Activated CD8-positive, alpha-beta memory T cell treated with anti-CD3 and anti-CD28 coated beads, Interleukin-2, amount 50 U/mL, for 48 hours (primary cell): ENCODE results near the gene PRICKLE2.

ENCODE experiments used
- DNase-seq: peaks from one replicate; pipeline ENCODE4 v3.0.0-alpha.2; 2020

Gene PRICKLE2

DNA sequence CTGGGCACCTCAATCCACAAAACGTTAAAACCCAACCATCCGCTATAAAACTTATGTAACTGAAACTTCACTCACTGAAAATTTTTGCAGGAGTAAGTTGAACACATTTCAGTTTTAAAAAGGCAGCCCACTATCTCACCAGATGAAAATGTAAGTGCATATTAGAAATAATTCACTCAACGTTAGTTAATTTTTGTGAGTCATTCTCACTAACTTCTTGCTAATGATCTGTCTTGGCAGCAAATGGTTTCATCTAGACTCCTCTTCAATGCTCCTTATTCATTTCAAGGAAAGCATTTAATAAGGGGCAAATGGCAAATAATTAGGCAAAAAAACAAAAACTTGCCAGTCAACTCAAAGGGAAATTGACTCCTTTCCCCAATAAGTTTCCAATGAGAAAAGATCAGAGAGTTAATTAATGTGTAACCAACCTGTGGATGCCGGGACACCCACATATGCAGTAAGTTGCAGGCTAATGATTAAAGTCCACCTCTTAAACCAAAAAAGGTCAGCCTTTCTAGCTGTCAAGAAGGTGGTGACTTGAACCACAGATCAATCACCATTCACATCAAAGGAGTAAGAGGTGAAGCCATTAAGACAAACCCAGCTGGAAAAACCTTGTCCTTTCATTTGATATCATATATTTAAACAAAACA is 22.9 kb upstream of the PRICKLE2 start:
- no peak for DNase-seq

GRCh38 chr3:64244011-64244942 is 19.0 kb upstream of the PRICKLE2 start:
- DNase-seq, result no peak

GRCh38 chr3:64242435-64242834 is 17.2 kb upstream of the PRICKLE2 start:
- no peak for DNase-seq

GRCh38 chr3:64240959-64241358 is 15.7 kb upstream of the PRICKLE2 start:
- DNase-seq, result no peak

GRCh38 chr3:64240396-64240795 is 15.1 kb upstream of the PRICKLE2 start:
- no peak for DNase-seq

DNA sequence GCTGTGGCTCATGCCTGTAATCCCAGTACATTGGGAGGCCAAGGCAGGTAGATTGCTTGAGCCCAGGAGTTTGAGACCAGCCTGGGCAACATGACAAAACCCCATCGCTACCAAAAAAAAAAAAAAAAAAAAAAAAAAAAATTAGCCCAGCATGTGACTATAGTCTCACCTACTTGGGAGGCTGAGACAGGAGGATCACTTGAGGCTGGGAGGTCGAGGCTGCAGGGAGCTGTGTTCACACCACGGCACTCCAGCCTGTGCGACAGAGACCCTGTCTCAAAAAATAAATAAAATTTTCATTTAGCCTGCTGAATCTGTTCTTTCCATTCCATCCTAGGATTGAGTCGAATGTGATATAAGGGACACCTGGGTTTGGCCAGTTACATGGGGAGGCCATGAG is 14.6 kb upstream of the PRICKLE2 start:
- no peak for DNase-seq

DNA sequence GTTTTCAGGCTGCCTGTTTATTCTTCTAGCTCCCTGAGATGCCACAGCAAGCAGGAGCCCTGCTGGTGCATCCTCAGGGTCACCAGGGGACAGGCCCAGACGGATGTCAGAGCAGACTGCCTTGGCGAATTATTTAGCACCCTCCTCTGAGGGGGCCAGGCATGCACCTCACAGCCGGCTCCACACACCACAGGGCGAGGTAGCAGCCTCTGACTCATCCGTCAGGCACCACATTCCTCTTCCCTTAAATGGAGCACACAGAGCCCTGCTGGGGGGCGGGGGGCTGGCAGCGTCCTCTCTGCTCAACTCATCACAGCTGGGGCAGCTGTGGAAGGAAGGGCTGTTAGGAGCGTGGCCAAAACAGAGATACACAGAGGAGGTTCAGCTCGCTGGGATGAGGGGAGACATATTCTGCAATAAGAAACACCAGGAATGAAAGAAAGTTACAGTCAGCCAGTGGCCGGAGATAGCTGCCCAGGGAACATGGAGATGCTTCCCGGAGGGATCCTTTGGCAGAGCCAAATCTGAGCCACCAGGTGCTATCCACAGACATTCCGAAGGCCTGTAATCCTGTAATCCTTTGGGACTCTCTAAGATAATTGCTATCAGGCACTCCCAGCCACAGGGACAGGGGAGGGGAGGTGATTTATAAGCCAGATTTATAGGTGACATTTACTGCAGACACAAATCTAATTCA is 13.9 kb upstream of the PRICKLE2 start:
- DNase-seq, result no peak

- no peak for DNase-seq
Observed at GRCh38 chr3:64237083-64237482, 11.8 kb upstream of the PRICKLE2 start.

DNA sequence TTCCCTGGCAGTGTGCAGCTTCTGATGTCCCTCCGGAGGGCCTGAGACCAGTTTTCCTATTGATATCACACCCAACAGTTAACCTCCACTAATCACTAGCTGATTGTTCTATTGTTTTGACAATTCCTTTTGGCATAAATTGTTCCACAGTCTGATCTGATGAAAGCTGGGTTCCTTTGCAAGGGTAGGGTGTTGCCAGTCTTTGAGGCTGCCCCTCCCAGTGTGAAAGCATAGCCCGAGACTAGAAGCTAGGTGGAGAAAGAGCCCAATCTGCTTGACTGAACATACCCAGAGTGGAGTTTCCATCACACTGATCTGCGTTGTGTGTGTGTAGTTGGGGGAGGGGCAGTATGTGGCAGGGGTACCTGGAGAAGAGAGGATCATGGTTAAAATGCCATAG is 10.3 kb upstream of the PRICKLE2 start:
- no peak for DNase-seq

DNA sequence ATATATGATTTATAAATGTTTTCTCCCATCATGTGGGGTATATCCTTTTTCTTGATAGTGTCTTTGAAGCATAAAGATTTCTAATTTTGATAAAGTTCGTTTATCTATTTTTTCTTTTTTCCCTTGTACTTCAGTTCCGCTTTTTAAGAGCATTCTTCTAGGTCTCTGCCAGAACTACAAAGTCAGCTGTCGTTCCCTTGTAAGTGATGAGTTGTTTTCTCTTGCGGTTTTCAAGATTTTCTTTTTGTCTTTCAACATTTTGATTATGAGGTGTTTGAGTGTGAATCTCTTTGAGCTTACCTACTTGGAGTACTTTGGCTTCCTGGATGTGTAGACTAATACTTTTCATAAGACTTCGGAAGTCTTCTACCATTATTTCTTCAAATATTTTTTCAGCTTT is 9.3 kb upstream of the PRICKLE2 start:
- DNase-seq, result no peak

DNA sequence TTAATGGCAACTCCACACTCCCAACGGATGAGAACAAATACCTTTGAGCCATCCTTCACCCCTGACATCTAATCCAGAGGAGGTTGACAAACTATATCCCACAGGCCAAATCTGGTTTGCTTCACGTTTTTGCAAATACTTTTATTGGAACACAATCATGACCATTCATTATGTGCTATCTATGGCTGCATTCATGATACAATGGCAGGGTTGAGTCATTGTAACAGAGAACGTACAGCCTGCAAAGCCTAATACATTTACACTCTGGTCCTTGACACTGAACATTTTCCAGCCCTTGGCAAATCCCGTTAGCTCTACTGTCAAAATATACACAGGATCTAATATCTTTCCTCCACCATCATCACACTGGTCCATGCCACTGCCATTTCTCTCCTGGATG is 7.6 kb upstream of the PRICKLE2 start:
- no peak for DNase-seq

- DNase-seq, result no peak
Observed at GRCh38 chr3:64229903-64230302, 4.6 kb upstream of the PRICKLE2 start.

GRCh38 chr3:64228110-64228509 is 2.8 kb upstream of the PRICKLE2 start:
- DNase-seq, result no peak

DNA sequence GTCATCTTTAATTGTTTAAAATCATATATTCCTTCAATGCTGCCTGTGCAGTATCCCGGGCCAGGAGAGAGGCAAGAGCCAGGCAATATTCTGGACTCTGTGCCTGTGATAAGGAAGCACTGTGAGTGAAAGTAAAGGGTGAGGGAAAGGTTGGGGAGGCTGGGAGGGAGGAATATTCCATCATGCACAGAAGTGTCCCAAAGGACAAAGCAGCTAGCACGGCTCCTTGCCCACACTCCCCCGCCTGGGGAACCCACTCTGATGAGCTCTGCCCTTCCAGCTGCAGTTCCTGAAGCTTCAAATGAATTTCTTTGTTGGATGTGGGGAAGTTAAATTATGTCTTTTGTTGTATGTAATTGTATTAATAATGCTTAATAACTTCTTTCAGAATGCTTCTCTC is 1.5 kb upstream of the PRICKLE2 start:
- no peak for DNase-seq

DNA sequence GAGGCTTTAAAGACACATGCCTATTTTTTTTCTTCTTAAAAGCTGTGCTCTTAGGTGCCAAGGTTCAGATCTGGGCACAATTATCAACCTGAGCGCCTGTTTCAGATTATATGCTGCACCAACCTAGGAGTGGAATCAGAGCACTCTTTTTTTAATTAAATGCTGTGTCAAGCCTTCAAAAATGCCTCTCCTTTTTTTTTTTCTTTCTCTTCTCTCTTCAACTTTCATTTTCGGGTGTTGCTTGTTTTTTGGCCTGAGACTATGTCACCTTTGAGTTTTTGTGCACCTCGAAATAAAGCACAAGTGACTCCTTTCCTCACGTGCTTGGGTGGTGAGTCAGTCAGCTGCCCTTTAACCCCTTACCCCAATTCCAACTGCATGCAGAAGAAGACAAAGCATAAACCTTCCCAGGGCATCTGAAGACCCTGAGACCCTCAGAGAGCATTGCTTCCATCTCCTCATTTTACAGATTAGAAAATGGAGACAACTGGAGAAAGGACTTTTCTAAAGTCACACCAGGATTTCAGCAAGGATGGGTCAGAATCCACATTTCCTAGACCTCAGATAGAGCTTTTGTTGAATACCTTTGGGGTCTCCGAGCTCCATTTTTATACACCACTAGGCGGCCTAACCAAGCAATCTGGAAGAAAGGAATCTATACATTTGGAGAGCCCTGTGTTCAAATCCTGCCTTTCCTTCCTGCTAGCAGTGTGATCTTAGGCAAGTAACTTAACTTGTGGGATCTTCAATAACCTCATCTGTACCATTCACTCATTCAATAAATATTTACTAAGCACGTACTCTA is 631 bp upstream of the PRICKLE2 start:
- no peak for DNase-seq

DNA sequence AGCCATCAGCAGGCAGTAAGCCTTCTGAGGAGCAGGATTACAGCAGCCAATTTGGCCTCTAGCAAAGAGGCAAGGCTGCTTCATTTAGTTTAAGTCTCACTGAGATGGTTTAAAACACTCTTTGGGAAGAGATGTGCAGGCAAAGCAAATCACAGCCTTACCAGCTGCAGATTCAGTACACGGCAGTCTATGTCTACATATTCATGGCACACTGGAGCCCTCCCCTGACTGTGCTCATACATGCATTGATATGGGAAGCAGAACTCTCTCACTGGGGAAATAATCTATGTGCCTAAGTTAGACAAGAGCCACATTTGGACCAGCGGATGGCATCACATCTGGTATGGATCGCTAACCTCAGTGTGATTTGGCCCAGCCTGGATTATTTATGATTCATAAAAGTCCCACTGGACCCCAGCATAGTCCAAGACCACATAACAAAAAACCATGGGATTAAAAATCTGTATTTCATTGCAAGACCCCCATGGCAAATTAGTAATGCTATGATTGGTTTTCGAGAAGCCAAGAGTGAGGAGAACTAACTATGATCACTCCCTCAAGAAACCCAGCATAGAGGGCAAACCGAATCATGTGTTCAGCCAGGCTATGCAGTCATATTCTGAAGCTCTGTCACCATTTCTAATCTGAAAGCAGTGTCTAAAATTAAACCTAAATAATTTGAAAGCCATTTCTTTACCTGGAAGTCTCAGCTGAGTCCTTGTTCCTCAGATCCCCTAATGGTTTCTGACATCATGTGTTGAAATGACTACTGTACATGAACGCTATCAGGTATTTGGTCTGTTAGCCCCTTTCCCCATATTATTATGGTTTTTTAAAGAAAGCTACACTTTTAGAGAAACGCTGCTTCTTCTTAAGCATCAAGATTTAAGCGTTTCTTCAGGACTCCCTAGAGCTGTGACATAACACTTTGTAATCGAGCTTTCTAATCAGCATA is 1.2 kb downstream of the PRICKLE2 start:
- DNase-seq, result no peak

DNA sequence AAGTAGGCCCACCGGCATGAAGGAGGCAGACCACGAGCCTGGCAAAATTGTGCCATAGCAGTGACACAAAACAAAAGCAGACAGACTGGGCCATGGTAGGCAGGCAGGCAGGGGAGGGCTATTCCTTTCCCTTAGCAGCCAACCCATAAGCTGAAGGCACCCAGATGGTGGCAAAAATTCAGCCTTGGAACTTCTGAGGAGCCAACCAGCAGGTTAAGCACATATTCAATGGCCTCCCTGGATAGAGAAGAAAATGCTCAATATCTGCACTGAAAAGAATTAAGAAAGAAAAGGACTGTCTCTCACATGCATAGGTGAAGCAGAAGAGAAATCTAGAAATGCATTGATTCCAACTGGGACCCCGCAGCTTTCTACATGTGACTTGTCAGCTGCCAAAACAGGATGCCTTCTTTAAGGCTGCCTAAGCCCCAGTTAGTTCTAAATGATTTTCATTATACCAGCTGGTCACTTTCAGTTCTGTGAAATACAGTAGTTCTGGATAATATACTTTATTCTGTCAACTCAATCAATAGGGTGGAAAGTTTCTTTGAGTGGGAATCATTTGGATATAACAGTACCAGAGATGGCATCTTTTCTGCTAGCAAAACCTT is 2.7 kb downstream of the PRICKLE2 start:
- DNase-seq, result no peak

- no peak for DNase-seq
Observed at GRCh38 chr3:64221571-64222257, 3.6 kb downstream of the PRICKLE2 start.

GRCh38 chr3:64220161-64220914 is 4.9 kb downstream of the PRICKLE2 start:
- no peak for DNase-seq

- no peak for DNase-seq
Observed at GRCh38 chr3:64218746-64219145, 6.5 kb downstream of the PRICKLE2 start.
